GM18499 (cell line): ENCODE results near the gene EPHB6.

Experiments
- ATAC-seq: cut with Tn5 transposase; IDR thresholded peaks from one replicate; pipeline ENCODE4 v1.9.1; 2021; ENCODE audit warnings: moderate number of reproducible peaks; ENCODE audit not compliant: insufficient read depth, unreplicated experiment

The EPHB6 gene, protein sequence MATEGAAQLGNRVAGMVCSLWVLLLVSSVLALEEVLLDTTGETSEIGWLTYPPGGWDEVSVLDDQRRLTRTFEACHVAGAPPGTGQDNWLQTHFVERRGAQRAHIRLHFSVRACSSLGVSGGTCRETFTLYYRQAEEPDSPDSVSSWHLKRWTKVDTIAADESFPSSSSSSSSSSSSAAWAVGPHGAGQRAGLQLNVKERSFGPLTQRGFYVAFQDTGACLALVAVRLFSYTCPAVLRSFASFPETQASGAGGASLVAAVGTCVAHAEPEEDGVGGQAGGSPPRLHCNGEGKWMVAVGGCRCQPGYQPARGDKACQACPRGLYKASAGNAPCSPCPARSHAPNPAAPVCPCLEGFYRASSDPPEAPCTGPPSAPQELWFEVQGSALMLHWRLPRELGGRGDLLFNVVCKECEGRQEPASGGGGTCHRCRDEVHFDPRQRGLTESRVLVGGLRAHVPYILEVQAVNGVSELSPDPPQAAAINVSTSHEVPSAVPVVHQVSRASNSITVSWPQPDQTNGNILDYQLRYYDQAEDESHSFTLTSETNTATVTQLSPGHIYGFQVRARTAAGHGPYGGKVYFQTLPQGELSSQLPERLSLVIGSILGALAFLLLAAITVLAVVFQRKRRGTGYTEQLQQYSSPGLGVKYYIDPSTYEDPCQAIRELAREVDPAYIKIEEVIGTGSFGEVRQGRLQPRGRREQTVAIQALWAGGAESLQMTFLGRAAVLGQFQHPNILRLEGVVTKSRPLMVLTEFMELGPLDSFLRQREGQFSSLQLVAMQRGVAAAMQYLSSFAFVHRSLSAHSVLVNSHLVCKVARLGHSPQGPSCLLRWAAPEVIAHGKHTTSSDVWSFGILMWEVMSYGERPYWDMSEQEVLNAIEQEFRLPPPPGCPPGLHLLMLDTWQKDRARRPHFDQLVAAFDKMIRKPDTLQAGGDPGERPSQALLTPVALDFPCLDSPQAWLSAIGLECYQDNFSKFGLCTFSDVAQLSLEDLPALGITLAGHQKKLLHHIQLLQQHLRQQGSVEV

DNA sequence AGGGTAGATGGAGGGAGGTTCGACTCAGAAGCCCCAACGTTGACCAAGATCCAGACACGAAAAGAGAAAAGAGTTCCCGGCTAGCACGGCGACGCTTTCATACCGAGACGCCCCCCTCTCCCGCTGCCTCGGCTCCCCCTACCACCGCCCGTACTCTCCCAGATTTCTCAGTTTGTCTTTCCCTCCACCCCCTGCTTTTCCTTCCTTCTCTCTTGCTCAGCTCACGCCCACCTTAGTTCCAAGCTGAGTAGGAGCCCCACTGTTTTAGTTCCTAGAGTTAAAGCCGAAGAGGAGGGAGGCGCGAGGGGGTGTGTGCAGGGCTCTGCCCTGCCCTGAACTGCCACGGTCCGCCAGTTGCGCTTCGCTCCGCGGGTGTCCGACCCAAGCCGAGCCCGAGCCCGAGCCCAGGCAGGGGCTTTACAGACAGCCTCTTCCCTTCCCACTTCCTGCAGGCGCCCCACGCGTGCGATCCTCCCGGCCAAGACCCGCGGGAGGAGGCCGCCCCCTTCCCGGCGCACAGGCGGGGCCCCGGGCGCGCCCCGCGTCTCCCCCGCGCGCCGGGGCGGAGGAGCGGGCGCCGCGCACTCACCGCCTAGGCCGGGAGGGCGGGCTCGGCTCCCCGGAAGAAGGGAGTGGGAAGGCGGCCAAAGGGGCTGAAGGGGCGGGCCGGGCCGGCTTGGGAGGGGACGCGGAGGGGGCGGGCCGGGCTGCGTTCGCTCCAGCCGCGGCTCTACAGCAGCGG is at the start of gene EPHB6:
Gene EPHB6, plus strand, starts transcription at position 705 of the 742 bp plus-strand sequence. CDS start 8,152 bp downstream, outside the sequence.
- ATAC-seq = no peak

DNA sequence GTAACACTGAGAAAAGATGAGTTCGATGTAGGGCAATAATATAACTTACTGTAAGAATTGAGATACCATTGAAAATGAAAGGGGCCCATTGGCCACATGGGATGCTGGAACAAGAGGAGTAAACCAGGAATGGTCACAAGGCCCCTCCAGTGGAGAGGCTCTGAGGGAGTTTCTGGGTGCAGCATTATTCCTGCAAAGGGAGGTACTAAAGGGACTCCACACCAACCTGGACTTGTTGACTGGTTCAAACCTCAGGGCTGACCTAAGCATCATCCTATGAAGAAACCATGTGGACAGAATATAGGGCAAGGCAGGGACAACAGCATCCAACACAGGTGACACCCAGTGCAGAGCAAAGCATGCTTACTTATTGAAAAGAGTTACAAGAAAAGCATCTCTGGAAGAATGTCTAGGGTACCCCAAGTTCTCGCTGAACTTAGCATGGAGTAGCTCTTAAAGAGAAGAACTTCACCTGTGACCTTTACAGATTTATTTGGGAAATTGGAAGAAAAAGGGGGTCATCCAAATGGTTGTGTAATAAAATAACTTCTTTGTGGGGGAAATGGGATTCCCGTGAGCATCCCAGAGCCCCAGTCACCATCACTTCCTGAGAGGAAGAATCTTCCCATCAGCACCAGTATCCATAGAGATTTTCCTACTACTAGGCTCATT is 49.4 kb upstream of the EPHB6 start:
- ATAC-seq = no peak

DNA sequence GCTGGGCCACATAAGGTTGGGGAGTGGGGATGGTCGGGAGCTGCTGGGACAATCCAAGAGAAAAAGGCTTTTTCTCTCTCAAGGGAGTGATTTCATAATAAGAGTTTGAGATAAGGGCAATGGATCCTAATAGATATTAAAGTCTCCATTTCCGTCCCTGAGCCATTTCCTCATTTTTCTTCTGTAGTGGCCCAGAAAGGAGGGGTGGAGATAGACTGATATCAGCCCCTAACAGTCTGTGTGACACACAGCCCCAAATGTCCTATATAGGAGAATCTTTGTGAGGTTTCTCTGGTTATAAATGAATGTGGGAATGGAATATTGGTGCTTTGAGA is 48.9 kb upstream of the EPHB6 start:
- ATAC-seq = no peak

DNA sequence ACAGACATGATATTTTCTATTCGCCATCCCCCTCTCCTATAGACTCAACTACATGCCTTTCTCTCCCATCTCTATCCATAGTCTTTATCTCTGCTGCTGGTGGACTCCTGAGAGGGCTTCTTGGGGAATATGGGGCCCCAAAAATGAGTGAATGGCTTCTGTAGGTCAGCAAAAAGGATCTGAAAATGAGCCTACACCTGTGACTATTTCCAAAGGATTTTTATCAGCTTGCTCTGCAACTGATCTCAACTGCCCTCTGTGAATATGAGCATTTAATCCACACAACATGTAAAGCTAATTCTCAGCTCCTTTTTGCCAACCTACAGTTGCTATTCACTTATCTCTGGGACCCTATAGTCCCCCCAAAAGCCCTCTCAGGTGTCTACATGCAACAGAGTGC is 47.9 kb upstream of the EPHB6 start:
- no peak for ATAC-seq

DNA sequence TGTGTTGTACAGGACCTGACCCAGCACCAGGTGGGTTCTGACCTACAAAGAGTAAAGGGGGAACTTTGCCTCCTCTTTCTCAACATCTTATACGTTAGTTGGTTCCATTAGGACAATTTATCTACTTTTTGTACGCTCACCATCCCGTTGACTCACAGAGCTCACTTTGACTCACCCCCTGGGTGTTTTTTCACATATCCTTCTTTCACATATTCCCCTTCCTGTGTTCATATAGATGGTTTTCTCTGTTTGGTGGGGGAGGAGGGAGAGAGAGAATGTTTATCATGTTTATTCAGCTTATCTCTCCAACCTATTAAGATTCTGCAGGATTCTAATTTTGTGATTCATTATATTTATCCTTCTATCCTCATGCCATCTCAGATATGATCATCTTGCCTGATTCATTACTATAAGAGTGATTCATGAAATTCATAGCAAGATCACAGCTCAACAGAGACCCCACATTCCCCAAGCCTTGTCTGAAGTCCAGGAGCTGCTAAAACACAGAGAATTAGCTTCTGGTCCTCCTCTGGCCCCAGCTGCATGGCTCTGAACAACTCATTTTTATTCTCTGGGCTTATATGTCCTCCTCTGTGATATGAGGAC is 46.9 kb upstream of the EPHB6 start:
- no peak for ATAC-seq

DNA sequence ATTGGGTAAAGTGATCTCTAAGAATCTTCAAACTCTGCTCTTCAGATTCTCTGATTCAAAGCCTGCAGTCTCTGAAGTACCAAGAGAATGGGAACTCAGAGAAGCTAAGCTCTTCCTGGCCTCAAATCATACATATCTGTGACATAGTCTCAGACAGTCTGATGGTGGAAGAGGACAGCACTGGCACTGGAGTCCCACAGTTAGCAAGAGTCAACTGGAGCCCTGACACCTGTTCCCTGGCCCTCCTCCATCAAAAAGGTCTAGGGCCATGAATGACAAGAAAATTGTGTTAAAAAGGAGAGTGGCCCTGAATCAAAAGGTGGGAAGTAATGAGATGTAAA is 46.4 kb upstream of the EPHB6 start:
- peak; percentile 3 for ATAC-seq

DNA sequence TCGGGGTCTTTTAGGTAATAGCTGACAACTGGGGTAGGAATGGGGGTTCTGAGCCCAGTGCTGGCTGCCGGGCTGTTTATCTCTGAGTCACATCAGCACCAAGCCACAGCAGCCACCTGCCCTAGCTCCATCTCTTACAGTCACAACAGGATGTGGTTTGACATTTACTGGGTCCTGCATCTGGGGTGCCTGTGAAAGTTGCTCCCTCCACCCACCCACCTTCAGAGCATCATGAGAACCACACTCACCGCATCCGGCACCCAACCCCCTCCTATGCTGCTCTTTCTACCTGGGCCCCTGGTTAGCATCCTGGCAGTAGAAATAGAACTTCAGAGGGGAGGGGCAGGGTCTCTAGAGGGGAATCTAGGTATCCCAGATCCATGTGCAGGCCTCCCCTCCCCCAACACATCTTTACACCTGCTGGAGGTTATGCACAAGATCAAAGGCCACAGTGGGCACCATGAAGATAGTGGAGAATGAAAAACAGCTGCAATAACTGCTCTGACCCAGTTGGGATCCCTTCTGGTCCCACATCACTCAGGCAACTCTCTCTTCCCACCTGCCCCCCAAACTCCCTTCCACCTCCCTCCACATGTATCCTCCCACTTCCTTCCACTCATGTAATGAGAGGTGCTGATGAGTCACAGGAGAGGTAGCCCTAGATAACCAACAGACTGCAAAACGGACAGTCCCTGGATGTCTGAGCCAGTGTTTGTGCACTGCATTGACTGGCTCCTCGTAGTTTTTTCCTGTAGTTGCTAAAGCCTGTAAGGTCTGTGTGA is 45.9 kb upstream of the EPHB6 start:
- peak; percentile 83 for ATAC-seq

DNA sequence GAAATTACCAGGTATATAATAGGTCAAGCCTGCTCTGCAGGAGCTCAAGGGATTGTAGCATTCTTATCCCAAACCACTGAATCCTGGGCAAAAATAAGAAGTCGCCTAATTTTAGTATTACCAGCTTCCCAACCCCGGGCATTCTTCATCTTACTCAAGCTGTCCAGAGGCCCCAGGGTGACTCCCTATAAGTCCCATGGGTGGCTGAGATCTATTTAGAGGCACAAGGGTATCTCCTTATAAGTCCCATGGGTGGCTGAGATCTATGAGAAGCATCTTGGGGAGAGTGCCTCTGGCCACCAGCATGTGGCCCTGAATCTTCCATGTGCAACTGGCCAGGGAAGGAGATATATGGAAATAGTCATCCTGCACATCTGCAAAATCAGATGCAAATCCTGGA is 45.2 kb upstream of the EPHB6 start:
- ATAC-seq = no peak

DNA sequence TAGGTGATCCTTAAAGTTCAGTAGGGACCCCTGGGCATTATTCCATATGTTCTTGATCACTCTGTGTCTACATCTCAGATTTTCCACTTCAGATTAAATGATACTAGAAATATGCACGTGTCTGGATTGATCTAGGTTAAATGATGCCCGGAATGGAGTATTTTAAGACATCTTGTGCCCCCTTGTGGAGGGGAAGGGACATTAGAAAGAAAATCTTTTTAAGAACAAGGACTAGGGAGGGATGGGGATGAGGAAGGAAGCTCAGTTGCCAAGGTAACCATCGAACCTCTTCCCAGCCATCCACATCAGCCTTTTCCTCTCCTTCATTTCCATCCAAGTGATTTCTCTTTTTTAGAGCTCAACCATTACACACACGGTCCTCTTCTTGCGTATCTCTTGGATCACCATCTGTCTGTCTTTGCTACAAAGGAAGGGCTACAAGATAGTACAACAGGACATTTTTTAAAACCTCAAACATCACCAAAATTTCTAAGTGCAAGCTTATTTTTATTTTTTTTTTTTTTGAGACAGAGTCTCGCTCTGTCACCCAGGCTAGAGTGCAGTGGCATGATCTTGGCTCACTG is 43.6 kb upstream of the EPHB6 start:
- ATAC-seq = no peak

DNA sequence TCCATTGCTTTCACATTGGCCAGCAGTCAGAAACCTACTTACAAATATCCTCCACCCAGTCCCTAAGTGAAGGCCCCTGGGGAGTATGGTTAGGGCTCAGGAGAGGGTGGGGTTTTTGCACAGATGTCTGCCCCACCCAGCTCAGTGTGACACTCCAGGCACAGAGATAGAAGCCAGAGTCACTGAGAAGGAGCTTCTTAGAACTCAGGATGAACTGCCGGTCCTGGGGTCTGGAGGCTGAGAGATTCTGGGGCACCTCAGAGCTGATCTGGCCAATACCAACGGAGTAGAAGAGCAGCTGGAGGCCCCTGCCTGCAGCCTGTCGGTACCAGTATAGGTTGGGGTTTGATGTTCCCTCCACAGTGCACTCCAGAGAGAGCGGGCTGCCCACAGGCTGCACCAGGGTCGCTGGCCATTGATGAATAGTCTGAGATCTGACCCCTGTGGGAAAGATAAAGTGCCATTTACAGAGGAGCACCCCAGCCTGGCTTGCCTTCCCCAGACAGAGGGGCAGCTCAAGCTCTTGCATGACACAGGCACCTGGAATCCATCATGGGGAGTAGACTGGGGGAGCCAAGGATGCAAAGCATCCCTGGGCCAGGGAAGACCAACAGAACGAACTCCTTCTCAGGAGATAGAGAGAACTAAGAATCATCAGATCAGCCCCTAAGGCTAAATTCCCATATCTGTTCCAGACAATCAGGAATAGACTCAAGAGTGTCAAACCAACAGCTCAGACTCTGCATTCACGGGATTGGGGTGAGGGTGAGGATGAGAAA is 42.2 kb upstream of the EPHB6 start:
- ATAC-seq = no peak

DNA sequence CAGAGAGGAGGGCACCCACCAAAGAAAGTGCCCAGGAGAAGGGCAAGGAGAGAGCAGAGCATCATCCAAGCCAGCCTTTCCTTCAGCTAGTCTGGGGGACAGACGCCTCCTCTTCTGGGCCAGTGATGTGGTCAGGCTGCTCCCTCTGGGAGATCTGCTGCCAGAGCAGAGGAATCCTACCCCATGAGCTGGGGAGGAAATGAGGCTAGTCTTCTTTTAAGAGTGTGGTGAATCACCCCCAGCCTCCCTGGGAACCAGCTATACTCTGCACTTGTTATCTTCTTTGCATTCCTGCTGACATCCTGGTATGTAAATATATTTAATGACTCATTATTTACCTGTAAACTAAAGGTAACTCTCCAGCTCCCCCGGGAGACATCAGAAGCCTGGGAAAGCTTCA is 41.6 kb upstream of the EPHB6 start:
- no peak for ATAC-seq

DNA sequence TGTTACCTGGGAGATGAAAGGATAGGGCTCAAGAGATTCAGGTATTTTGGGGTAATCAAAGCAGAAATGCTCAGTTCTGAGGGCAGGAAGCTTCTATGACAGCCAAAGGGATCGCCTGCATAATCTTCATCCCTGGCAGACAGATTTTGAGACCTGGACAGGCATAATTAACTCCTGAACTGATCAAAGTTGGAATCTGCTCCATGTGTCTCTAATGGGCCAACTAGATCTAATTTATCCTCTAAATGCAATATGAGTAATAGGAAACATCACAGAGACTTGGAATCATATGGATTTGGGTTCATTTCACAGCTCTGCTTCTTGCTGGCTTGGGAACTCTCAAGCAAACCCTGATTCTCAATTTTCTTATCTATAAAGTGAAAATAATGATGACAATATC is 41.2 kb upstream of the EPHB6 start:
- ATAC-seq = no peak

DNA sequence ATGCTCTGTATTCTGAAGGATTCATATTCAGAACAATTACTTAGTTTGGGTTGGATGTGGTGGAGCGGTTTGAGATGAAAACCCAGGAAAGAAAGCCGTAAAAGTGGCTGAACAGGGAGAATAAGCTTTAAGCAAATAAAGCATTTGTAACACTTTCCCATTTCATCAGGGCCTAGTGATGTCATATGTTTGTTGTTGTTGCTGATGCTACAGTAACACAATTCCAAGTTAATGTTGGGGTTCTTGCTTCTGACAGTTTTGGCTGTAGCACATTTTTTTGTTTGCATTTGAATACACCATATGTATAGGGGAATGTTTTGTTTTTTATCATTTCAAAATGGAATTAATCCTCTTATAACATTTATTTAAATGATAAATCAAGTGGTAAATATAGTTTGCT is 40.4 kb upstream of the EPHB6 start:
- ATAC-seq = no peak

DNA sequence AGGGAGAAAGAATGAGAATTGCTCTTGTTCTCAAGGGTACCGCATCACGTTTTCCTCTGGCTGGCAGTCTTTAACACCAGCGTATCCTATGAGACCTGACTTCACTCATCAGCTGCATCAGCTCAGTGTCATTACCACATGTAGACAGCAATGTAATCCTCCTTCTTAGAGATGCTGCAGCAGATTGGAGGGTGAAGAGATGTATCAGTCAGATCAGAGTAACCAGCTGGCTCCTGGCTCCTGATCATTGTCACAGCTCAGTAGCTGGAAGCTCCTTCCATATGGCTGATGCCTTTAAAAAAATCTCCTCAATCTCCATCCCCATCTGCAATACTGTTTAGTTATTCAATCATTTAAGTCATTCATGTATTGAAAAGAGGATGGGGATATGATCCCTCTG is 39.7 kb upstream of the EPHB6 start:
- no peak for ATAC-seq

DNA sequence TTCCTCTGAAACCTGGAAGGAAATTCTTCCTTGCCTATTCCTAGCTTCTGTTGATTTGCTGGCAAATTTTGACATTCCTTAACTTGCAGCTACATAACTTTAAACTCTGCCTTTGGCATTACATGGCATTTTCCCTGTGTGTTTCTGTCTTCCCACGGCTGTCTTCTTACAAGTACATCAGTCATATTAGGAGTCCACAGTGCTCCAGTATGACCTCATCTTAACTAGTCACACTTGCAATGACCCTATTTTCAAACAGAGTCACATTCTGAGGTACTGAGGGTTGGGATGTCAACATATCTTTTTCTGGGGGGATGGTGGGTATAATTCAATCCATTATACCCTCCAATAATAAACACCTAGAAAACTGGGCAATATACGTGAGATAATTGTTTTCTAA is 37.4 kb upstream of the EPHB6 start:
- no peak for ATAC-seq

DNA sequence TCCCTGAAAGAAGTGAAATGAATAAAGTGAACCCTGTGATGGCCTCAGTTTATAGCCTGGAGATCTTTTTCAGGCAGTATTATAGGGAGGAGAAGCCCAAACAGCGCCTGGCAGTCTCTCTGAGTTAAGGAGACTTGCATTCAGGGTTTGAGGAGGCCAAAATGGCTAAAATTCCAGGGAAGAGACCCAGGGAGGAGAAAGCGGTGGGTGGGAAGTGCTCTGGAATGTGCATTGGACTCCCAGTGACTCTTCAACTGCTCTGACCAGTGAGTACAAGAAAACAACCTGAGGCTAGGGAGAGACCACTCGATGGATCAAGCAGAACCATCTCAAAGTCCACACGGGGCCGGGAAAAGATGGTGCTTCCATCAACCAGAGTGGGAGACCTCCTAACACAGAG is 35.3 kb upstream of the EPHB6 start:
- no peak for ATAC-seq

DNA sequence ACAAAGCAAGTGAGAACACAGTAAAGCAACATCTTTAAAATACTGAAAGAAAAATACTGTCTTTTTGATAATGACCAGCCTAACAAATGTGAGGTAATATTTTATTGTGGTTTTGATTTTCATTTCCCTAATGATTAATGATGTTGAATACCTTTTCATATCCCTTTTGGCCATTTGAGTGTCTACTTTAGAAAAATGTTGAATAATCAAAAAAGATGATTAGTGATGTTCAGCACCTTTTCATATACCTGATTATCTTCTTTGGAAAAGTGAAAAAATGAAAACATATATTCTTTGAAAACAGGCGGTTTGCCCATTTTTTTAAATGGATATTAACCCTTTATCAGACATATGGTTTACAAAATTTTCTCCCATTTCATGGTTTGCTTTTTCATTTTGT is 32.2 kb upstream of the EPHB6 start:
- ATAC-seq = no peak

DNA sequence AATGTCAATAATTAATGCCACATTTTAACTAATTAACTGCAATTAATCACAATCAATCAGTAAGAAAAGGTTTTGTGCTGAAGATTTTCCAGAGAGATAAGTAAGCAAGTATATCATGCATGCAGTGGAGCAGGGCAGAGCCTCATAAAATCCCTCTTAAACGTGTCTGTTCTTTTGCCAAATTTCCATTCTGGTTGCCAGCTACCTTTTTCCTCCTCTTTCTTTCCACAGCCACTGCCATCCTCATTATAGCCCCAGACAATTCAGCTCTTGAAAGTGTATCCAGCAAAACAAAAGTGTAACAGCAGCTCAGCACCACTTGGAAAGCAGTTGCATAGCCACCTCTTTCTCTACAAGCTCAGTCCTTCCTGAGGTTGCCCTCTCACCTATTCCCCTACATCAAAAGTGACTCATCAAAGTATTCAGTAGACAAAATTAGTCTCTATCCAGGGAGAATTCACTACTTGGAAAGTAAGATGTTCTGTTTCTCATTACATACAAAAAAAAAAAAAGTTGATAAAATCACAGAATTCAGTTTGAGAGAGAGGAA is 26.9 kb upstream of the EPHB6 start:
- no peak for ATAC-seq
